Hypothalamus (tissue), 51 donors: ENCODE results near the gene RUFY2.
A peak's percentile ranks its signal among the peaks of the same experiment; 100 is the strongest.

Source experiments
- DNase-seq, 51 donors: peaks; one replicate each; lab custom pipeline; 2025; lab: John Stamatoyannopoulos, UW

The RUFY2 gene

DNA sequence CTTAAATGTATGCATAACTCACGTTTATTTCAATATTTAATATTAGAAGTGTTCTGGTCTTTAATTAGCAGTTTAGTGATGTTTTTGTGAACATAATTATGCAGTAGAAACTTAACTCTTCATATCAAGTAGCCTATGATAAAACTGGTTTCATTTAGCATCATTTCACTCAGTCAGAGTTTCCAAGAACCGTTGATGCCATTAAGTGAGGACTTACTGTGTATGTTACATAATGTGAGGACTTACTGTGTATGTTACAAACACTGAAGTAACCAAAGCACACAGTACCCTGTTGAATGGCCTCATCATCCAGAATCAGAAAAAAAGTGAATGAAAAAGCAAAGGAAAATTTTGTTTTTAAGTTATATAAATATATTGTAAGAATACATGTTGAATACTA, 41.5 kb downstream of the RUFY2 start:
- DNase-seq: no peak

DNA sequence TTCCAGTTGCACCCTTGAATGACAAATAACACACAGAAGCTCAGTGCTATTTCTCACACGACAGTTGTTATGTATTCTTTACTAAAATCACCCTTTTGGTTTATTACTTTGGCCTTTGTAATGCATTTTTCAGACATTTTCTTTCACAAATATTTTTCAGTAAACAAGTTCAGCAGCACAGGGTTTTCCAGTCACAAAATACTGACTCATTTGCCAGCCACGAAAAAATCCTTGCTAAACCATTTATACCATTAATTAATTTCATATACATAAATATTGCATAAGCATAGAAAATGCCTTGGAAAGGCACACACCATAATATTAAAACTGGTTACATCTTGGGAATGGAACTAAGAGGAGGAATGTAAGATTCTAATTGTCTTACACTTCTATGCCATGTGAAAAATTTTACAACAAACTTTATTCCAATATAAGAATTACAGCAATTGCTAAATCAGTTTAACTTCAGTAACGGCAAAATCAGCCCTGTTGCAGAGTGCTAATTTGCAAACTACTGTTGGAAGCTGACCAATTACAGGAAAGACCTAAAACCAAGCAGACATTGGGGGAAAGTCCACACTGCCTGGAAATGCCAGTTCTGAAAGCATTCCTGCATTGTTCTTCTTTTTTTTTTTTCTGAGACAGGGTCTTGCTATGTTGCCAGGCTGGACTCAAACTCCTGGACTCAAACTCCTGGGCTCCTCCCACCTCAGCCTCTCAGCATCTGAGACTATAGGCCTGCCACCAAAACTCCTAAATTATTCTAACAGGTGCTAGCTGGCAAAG, 42.8 kb downstream of the RUFY2 start:
- no peak for DNase-seq

GRCh38 chr10:68362590-68362989, 44.5 kb downstream of the RUFY2 start:
- no peak for DNase-seq

DNA sequence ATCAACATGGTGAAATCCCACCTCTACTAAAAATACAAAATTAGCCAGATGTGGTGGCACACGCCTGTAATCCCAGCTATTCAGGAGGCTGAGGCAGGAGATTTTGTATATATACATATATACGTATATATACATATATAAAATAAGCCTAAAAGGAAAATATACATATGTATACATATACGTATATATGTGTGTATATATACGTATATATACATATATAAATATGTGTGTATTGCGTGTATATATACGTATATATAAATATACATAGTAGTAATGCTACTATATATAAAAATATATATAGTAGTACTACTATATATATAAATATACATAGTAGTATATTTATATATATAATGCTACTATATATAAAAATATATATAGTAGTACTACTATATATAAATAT, 47.9 kb downstream of the RUFY2 start:
- no peak for DNase-seq

DNA sequence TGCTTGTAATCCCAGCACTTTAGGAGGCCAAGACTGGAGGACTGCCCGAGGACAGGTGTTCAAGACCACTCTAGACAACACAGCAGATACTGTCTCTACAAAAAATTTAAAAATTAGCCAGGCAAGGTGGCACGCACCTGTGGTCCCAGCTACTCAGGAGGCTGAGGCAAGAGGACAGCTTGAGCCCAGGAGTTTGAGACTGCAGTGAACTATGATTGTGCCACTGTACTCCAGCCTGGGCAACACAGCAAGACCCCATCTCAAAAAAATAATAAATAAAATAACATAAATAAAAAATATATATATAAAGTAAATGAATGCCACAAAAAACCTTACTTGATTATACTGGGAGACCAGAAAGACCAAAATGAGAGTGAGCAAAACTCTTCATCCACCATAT, 53.5 kb downstream of the RUFY2 start:
- DNase-seq: no peak

DNA sequence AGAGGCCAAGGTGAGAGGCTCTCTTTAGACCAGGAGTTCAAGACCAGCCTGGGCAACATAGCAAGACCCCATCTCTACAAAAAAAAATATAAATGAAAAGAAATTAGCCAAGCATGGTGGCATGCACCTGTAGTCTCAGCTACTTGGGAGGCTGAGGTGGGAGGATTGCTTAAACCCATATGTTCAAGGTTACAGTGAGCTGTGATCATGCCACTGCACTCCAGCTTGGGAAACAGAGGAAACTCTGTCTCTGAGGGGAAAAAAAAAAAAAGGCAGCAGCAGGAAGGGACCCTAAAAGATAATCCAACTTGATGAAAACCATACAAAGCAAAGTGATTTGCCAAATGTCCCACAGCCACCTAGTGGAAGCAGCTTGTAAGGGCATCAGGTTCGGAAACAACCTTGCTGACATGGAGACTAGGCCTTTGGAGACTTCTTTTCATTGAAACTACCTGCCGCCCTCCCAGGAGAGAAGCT, 58.8 kb downstream of the RUFY2 start:
- peak in 4 of 51 donors; percentile 3 to 11 (median 6) for DNase-seq

GRCh38 chr10:68346774-68347173, 60.3 kb downstream of the RUFY2 start:
- no peak for DNase-seq

GRCh38 chr10:68345621-68346020, 61.5 kb downstream of the RUFY2 start:
- no peak for DNase-seq

- no peak for DNase-seq
These were observed 64.1 kb downstream of the RUFY2 start for GRCh38 chr10:68342909-68343516.

- DNase-seq: no peak
These were observed 66.6 kb downstream of the RUFY2 start for GRCh38 chr10:68340358-68341080.

DNA sequence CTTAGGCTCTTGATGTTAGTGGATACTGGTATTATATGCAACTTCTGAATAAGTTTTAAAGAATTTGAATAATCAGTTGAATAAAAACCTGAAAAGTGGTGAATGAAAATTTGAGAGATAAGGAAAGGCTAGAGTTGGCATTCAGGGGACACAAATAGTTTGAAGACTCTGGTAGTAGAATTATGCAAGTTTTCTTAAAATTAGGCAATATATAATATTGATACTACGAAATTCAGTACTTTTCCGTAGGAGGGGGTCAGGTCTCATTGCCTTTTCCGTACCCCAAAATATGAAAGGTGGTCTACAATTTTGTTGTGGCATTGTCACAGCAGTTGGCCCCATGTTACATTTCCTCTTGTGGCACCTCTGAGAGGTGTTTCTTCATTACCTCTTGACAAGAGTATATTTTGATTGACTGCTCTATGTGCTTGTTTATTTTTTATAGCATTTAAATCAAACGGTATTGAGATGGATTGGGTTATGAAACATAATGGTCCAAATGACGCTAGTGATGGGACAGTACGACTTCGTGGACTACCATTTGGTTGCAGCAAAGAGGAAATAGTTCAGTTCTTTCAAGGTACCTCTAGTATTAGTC, 70.2 kb downstream of the RUFY2 start:
- DNase-seq: no peak

GRCh38 chr10:68334672-68335467, 72.2 kb downstream of the RUFY2 start:
- DNase-seq: no peak

- DNase-seq: peak in 1 of 51 donors; percentile 29
These were observed 73.3 kb downstream of the RUFY2 start for GRCh38 chr10:68333440-68334431.

GRCh38 chr10:68333058-68333395, 74.0 kb downstream of the RUFY2 start:
- no peak for DNase-seq

GRCh38 chr10:68332259-68333057, 74.6 kb downstream of the RUFY2 start, which contains the start of gene PBLD:
PBLD (minus strand) TSS chr10:68332928; CDS start chr10:68306844, 26,084 bp downstream.
- peak; percentile 13 to 93 (median 66) for DNase-seq

DNA sequence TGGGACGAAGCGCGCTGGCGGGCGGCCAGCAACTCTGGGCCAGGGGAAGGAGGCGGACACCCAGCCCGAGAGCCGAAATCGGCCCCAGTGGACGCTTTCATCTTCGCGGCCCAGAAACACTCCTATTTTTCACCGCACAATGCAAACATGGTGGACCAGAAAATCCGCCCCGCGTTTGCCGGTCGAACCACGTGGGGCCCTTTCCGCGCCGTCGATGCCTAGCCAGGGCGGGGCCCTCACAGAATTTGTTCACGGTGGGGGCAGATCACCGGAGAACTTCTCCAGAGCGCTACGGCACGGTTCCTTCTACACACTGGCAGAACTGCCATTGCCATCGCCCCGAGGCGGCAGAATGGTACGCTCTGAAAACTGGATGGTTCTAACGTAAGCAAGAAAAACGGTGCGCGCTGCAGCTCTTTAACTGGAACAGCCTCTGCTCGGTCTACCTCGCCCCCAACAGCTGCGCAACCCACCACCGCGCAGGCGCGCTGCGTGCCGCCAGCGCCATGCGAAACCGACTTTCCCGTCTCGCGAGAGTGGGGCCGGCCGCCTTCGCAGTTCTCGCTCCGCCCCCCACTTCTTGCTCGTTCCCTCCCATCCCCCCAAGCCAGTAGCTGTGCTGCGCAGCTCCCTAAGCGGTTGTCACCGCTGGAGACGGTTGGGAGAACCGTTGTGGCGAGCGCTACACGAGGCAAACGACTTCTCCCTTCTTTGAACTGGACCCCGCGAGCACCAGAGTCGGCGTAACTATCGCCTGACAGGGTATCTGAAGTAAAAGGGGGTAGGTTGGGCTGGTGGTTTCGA, 75.4 kb downstream of the RUFY2 start, which contains the start of gene HNRNPH3:
Gene HNRNPH3 (plus strand): TSS at position 610 of the 804 bp plus-strand sequence. CDS start 5,158 bp downstream, outside the sequence.
- peak; percentile 81 to 98 (median 95) for DNase-seq

GRCh38 chr10:68330852-68331454, 76.1 kb downstream of the RUFY2 start:
- DNase-seq: peak in 30 of 51 donors; percentile 8 to 89 (median 38)
